Pulmonary artery endothelial cell (primary cell): ENCODE measurements around the gene KBTBD4. TPM values are rescaled to one million over a fixed set of nuclear protein-coding genes. Genes with fewer than 3 reads are reported as not detected.
A peak's percentile ranks its signal among the peaks of the same experiment; 100 is the strongest.

Source experiments
- DNase-seq: peaks from one replicate; pipeline ENCODE4 v3.0.0-alpha.2; 2011; ENCODE audit warnings: low read depth, low spot score
- total RNA-seq: library from RNA; depleted of rRNA; stranded (reverse); fragments of >200 nt; gene quantifications from 2 replicates; pipeline ENCODE4 v1.2.3, GENCODE V29; 2014

The KBTBD4 gene
- 27.4 and 29.5 TPM in 2 replicates for total RNA-seq

DNA sequence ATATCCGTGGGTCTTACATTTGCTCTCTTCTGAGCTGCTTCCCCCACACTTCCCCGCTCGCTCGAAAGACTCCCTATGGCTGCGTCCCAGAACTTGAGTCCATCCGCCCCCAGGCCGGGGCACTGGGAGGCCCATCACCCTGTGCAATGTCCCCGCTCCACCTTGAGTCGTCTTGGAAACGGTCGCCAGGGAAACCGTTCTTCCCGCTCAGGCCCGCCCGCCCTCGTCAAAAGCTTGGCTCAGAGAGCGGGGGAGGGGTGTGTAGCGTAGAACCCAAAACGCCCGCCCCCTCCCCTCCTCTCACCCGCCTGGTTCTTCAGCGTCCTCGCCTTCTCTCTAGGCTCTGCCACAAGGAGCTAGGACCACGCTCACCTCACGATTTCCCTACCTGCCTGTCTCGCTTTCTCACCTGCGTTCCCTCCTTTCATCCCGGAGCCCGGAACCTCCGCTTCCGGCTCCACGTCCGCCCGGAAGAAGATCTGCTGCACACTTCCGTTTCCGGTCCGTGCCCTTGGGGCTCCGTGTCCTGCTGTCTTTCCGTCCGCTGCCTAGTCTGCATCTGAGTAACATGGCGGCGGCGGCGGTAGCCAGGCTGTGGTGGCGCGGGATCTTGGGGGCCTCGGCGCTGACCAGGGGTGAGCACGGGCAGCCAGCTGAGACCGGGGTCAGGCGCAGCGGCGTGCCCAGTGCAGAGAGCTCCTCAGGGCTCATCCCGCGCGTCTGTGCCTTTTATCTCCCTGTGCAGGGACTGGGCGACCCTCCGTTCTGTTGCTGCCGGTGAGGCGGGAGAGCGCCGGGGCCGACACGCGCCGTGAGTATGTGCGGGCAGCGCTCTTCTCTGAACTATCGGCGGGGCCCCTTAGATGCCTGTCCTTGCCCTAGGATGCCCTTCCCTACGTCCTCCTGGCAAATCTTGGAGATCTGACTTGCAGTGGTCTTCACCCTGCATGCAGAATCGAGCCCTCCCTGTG is at the start of gene KBTBD4, which contains the start of gene NDUFS3:
Gene KBTBD4 (minus strand): TSS at position 447 of the 971 bp plus-strand sequence. CDS start 19 bp downstream, at position 428.
Gene NDUFS3 (plus strand): TSS at position 551 of the 971 bp plus-strand sequence. CDS start 18 bp downstream, at position 569.
- peak; percentile 67 for DNase-seq

DNA sequence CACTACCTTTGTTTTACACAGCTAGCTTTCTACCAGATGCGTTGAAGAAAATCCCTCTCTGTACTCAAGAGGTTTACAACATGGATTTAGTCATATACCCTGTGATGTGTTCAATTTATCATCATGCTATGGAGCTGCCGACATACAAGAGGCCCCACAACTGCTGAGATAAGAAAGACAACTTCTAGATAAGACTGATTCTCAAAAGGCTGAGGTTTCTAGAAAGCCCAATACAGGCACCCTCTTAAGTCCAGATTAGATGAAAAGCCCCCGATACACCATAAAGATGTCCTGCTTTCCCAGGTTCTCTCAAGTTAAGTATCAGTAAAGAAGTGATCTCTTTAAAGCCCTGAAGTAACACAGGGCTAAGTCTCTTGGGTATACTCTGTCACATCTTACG is 49.3 kb upstream of the KBTBD4 start:
- DNase-seq, result no peak

- no peak for DNase-seq
Measured at GRCh38 chr11:47626234-47626633, 47.5 kb upstream of the KBTBD4 start.

GRCh38 chr11:47620836-47621378 is 42.1 kb upstream of the KBTBD4 start:
- no peak for DNase-seq

DNA sequence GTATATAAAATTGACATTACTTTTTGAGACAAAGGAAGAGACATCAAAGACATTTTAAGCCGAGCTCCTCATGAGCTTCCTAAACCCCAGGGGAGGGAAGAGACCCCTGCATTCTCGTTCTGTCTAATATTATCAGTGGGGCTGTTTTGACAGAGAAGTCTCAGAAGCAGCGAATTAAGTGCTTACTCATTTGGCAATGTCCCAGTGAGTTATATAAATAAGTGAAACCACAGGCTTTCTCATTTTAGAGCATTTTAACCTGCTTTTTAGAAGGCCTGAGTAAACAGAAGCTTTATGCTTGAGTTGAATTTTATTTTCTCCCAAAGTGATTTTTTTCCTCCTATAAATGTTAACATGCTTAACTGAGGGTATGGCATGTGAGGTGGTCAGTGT is 38.6 kb upstream of the KBTBD4 start:
- no peak for DNase-seq

DNA sequence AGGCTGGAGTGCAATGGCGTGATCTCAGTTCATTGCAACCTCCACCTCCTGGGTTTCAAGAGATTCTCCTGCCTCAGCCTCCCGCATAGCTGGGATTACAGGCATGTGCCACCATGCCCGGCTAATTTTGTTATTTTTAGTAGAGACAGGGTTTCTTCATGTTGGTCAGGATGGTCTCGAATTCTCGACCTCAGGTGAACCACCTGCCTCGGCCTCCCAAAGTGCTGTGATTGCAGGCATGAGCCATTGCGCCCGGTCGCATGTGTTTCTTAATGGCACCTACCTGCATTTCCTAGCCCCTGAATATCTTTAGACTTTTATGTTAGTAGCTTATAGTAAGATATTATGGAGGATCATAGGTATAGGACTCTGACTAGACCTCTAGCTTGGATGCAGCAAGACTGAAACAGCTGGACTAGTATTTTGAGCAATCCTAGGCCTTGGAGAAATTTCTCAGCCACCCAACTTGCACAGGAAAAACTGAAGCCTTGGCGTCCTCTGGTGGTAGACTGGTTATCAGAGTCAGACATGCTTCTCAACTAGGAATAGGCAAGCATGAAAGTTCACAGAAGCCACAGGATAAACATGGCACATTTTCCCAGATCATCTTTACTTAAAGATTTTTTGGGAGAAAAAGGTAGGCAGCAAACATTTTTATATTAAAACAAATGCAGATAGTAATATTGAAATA is 38.1 kb upstream of the KBTBD4 start:
- peak; percentile 32 for DNase-seq

DNA sequence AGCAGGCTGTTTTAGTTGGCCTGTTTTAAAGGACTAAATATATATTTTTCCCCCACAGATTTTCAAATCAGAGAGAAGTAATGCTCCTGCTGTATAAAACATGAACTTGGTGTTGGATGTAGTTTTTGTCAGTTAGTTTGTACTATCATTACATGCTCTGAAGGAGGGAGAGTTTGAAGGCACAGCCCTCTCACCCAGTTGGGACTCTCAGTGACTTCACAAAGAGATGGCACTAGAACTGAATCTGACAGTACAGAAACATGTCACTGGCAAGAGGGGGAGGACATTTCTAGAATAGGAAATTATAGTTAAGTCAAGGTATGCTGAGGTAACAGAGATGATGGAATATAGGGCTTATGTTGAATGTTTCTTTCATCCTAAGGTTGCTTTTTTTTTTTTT is 36.5 kb upstream of the KBTBD4 start:
- DNase-seq, result no peak

DNA sequence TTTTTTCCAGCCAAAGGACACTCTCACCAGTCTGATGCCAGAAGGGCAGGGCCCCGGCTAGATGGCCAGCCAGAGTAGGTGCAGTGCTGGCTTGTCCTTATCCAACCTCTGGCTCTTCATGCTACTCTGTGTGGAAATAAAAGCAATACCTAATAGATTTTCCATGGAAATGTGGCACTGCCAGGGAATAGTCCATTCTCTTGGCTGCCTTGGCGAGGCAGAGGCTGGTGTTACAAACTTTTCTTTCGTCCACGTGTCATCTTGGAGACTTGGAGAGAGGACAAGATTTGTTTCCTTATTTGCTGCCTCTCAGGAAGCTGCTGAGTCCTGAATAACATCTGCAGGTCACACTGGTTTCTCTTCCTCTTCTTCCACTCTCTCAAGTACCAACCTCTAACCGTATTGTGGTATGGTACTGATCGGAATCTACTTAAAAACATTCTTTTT is 32.6 kb upstream of the KBTBD4 start:
- DNase-seq, result no peak

- no peak for DNase-seq
Measured at GRCh38 chr11:47609675-47610074, 30.9 kb upstream of the KBTBD4 start.

DNA sequence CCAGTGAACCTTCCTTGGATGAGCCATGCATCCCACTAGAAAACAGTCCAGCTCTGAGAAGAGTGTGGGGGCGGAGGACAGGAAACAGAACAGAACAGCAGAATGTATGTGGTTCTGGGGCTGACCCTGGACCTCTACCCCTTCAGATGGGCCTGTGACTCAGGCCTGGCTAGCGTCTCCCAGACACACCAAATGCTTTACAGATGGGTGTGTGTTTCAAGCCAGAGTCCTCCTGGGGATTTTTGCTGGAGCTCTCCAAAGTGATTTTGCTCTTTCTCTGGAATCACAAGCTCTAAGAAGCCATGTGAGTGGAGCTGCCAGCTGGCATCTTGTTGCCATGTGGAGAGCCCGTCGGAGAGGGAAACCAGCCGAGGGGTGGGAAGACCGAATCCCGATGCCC is 28.6 kb upstream of the KBTBD4 start:
- DNase-seq, result no peak

GRCh38 chr11:47606731-47607130 is 28.0 kb upstream of the KBTBD4 start:
- no peak for DNase-seq

DNA sequence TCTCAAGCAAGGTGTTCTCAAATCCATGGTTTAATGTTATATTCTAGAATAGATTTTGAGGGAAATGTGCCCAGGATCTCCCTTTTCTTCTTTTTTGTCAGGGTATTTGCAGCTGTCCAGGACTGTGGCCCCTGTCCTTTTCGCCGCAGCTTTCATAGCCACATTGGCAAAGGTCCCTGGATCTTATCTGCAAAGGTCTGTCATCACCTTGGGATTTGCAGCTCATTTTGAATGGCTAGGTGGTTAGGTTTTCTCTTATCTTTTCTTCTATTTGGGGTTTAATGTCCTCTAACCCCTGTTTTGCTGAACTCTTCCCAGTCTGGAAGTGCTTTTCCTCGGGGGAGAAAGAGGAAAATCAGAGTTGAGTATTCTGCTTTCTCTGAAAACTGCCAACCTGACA is 27.2 kb upstream of the KBTBD4 start:
- no peak for DNase-seq

GRCh38 chr11:47603295-47603694 is 24.5 kb upstream of the KBTBD4 start:
- DNase-seq, result no peak

DNA sequence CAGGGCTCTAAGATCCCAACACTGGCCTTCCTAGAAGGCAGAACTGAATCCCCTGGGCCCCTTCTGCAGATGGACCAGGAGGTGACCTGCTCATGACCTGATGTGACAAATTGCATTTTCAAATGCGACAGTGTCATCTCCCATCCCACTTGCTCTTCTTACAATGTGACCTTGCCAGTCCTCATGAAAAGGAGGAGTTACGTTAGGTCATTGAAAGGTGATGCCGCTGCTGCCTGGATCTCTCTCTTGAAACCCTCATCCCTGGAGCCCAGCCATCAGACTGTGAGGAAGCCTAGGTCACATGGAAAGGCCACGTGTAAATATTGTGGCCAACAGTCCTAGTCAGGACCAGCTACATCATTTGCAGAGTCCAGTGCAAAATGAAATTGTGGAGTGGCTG is 21.1 kb upstream of the KBTBD4 start:
- no peak for DNase-seq

DNA sequence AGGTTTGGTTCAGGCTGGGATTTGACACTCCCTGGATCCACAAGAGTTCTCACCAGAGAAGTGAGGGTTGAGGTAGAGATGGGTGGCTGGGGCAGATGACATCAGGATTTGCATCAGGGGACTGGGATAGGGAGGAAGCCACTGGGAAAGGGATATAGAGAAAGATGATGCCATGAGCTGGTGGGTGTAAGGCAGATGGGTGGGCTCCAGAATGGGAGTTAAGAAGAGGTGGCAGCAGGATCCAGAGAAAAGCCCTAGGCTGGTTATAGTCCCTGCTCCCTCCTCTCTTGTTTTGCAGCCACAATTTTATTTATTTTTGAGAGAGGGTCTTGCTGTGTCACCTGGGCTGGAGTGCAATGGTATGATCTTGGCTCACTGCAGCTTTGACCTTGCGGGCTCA is 17.2 kb upstream of the KBTBD4 start:
- DNase-seq, result no peak

GRCh38 chr11:47595029-47595428 is 16.3 kb upstream of the KBTBD4 start:
- DNase-seq, result no peak

DNA sequence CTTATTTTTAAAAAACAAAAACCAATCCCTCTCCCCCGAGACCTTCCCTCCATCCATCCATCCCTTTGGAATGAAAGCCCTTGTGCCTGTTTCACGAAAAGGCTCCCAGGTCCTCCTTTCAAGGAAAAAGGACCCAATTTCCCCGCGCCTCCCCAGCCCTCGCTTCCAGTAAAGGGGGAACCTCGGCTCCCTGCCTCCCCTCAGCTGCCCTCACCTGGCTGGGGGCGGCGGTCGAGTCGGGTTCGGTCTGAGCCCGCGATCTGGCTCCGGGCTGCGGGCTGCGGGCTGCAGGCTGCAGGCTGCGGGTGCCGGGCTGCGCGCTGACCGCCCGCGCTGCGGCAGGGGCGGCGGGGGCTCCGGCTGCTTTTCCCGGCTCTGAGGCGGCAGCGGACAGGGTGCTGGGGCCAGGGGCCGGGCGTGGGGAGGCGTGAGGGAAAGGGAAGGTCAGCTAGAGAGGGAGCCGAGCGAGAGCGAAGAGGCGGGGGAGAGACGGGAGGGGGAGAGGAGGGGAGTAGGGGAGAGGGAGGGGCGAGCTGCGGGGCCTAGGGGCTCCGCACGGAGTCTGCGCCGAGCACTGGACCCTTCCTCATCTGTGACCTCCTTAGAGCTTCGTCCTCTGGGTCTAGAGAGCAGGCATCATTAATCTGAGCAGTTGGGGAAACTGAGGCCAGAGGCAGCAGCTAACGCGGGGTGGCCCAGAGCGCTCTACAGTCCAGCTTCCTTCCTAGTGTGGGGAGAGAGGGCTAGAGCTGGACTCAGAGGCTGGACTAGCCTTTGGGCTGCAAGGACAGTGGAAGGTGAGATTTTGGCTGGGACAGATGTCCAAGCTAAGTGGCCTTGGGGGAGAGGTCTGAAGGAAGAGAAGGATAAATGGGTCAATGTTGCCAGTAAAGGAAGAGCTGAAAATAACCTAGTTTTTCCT is 15.4 kb upstream of the KBTBD4 start, which contains the start of gene C1QTNF4:
Gene C1QTNF4 (minus strand): TSS at position 478 of the 922 bp plus-strand sequence. CDS start 3,601 bp downstream, outside the sequence.
- DNase-seq, result no peak

GRCh38 chr11:47593492-47593933 is 14.7 kb upstream of the KBTBD4 start:
- no peak for DNase-seq

GRCh38 chr11:47592970-47593369 is 14.2 kb upstream of the KBTBD4 start:
- DNase-seq, result no peak

GRCh38 chr11:47592251-47592650 is 13.5 kb upstream of the KBTBD4 start:
- DNase-seq, result no peak

- DNase-seq, result peak; percentile 24
Measured at GRCh38 chr11:47591764-47592163, 13.0 kb upstream of the KBTBD4 start.
